Glomerular visceral epithelial cell (primary cell): Measurements from ENCODE around the gene PRKAG2.
"Not testable (repeated sequence)": the region's sequence is repeated elsewhere in the genome, so short reads cannot be mapped to it uniquely, and the experiment has no call there.

Experiments
- DNase-seq: peaks from one replicate; pipeline ENCODE4 v3.0.0-alpha.2; 2016; ENCODE audit errors: extremely low spot score

The PRKAG2 gene

GRCh38 chr7:151835636-151836035, 41.3 kb downstream of the PRKAG2 start:
- DNase-seq, result no peak

- DNase-seq, result no peak
Observed at GRCh38 chr7:151834271-151835035, 42.5 kb downstream of the PRKAG2 start.

- no peak for DNase-seq
Observed at GRCh38 chr7:151833691-151834090, 43.2 kb downstream of the PRKAG2 start.

GRCh38 chr7:151833213-151833651, 43.7 kb downstream of the PRKAG2 start:
- DNase-seq, result no peak

GRCh38 chr7:151832656-151833055, 44.3 kb downstream of the PRKAG2 start:
- DNase-seq, result no peak

- no peak for DNase-seq
Observed at GRCh38 chr7:151832138-151832537, 44.8 kb downstream of the PRKAG2 start.

GRCh38 chr7:151831606-151832005, 45.3 kb downstream of the PRKAG2 start:
- no peak for DNase-seq

GRCh38 chr7:151830121-151830830, 46.6 kb downstream of the PRKAG2 start:
- DNase-seq, result no peak

- no peak for DNase-seq
Observed at GRCh38 chr7:151829707-151830106, 47.2 kb downstream of the PRKAG2 start.

- no peak for DNase-seq
Observed at GRCh38 chr7:151827620-151828019, 49.3 kb downstream of the PRKAG2 start.

- DNase-seq, result not testable (repeated sequence)
Observed at GRCh38 chr7:151826316-151826715, 50.6 kb downstream of the PRKAG2 start.

GRCh38 chr7:151825721-151826120, 51.2 kb downstream of the PRKAG2 start:
- no peak for DNase-seq

- no peak for DNase-seq
Observed at GRCh38 chr7:151824373-151824933, 52.5 kb downstream of the PRKAG2 start.

GRCh38 chr7:151823566-151824372, 53.1 kb downstream of the PRKAG2 start:
- DNase-seq, result no peak

- DNase-seq, result no peak
Observed at GRCh38 chr7:151822541-151823181, 54.3 kb downstream of the PRKAG2 start.

GRCh38 chr7:151821806-151822540, 54.9 kb downstream of the PRKAG2 start:
- no peak for DNase-seq

GRCh38 chr7:151821226-151821625, 55.7 kb downstream of the PRKAG2 start:
- DNase-seq, result no peak

- no peak for DNase-seq
Observed at GRCh38 chr7:151820491-151821105, 56.3 kb downstream of the PRKAG2 start.

- no peak for DNase-seq
Observed at GRCh38 chr7:151819866-151820265, 57.0 kb downstream of the PRKAG2 start.
